Osteocyte (in vitro differentiated cells): ENCODE measurements around the gene TRAF3IP1. TPM values are rescaled to one million over a fixed set of nuclear protein-coding genes. Genes with fewer than 3 reads are reported as not detected.

Experiments
- DNase-seq: peaks from one replicate; pipeline ENCODE4 v3.0.0; 2021; ENCODE audit warnings: mixed read lengths; ENCODE audit not compliant: unreplicated experiment; ENCODE audit errors: extremely low spot score
- H3K27ac Mint-ChIP-seq: one replicate; pipeline ENCODE4 v1.8.0; 2021; ENCODE audit warnings: mild to moderate bottlenecking, mixed read lengths; ENCODE audit not compliant: unreplicated experiment
- H3K27me3 Mint-ChIP-seq: one replicate; pipeline ENCODE4 v1.8.0; 2021; ENCODE audit warnings: mixed read lengths; ENCODE audit not compliant: unreplicated experiment
- H3K36me3 Mint-ChIP-seq: one replicate; pipeline ENCODE4 v1.8.0; 2021; ENCODE audit warnings: mixed read lengths; ENCODE audit not compliant: unreplicated experiment
- H3K4me1 Mint-ChIP-seq: one replicate; pipeline ENCODE4 v1.8.0; 2021; ENCODE audit warnings: mixed read lengths; ENCODE audit not compliant: unreplicated experiment
- H3K4me3 Mint-ChIP-seq: one replicate; pipeline ENCODE4 v1.8.0; 2021; ENCODE audit warnings: mild to moderate bottlenecking, moderate library complexity, mixed read lengths; ENCODE audit not compliant: unreplicated experiment
- H3K9me3 Mint-ChIP-seq: one replicate; pipeline ENCODE4 v1.8.0; 2021; ENCODE audit warnings: mixed read lengths; ENCODE audit not compliant: unreplicated experiment
- total RNA-seq: library from RNA; stranded (reverse); gene quantifications from 2 replicates; pipeline ENCODE4 v1.2.1, GENCODE V29; 2021
- TF ChIP-seq, protein P1 (sequence below): fragments of 200-600 bp; sonication (generic); IDR thresholded peaks from 2 replicates; pipeline ENCODE4 v1.5.0; 2021; ENCODE audit warnings: antibody characterized with exemption, mild to moderate bottlenecking, moderate library complexity

The TRAF3IP1 gene
- total RNA-seq, 1 donor from 2014 or later: 19.4 TPM

GRCh38 chr2:238313289-238313990 is 6.9 kb upstream of the TRAF3IP1 start:
- H3K27me3 Mint-ChIP-seq: peaks cover 20% of the 10 kb centered on the region
- no peak overlapping the region for H3K27ac Mint-ChIP-seq
- no peak for DNase-seq
- TF ChIP-seq, protein P1, sequence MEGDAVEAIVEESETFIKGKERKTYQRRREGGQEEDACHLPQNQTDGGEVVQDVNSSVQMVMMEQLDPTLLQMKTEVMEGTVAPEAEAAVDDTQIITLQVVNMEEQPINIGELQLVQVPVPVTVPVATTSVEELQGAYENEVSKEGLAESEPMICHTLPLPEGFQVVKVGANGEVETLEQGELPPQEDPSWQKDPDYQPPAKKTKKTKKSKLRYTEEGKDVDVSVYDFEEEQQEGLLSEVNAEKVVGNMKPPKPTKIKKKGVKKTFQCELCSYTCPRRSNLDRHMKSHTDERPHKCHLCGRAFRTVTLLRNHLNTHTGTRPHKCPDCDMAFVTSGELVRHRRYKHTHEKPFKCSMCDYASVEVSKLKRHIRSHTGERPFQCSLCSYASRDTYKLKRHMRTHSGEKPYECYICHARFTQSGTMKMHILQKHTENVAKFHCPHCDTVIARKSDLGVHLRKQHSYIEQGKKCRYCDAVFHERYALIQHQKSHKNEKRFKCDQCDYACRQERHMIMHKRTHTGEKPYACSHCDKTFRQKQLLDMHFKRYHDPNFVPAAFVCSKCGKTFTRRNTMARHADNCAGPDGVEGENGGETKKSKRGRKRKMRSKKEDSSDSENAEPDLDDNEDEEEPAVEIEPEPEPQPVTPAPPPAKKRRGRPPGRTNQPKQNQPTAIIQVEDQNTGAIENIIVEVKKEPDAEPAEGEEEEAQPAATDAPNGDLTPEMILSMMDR: no peak
- no peaks in the 10 kb centered on the region for H3K36me3 Mint-ChIP-seq
- H3K9me3 Mint-ChIP-seq: no peaks in the 10 kb centered on the region
- no peak overlapping the region for H3K4me3 Mint-ChIP-seq
- H3K4me1 Mint-ChIP-seq: no peaks in the 10 kb centered on the region

DNA sequence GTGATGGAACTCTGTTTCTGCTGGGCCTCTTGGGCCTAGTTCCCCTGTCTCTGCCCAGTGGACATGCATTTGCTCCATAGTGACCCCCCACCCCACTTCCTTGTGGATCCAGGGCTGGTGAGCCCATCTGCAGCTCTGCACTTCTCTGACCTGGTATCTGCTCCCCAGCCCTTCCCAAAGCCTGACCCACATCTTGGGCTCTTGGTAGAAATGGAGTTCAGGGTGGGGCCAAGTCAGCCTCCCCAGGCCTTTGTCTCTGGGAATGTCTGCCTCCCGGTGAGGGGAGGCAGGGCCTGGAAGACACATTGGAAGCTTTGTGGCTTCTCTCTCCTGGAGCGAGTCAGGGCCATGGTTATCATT is 6.3 kb upstream of the TRAF3IP1 start:
- no peak overlapping the region for H3K4me3 Mint-ChIP-seq
- no peak for DNase-seq
- H3K27ac Mint-ChIP-seq: no peak overlapping the region
- peaks cover 20% of the 10 kb centered on the region for H3K27me3 Mint-ChIP-seq
- H3K9me3 Mint-ChIP-seq: no peaks in the 10 kb centered on the region
- no peaks in the 10 kb centered on the region for H3K36me3 Mint-ChIP-seq
- TF ChIP-seq, protein P1: no peak
- H3K4me1 Mint-ChIP-seq: no peaks in the 10 kb centered on the region

DNA sequence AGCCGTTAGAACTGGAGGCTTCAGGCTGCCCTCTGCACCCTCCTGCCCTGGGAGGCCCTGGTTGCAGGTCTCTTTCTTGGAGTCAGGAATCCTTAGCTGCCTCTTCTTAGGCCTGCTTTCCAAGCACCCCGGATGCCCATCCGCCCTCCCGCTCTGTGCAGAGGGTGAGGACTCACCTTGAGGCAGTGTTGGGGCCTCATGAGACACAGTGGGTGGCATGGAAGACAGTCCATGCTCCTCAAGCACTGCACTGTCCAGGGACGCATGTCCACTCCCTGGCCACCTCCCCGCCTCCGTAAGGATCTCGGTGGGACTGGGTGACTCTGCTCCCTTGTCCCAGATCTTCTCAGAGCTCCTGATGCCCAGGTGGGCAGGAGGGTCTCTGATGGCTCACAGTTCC is 5.7 kb upstream of the TRAF3IP1 start:
- Mint-ChIP-seq H3K9me3 (no peaks in the 10 kb centered on the region), H3K27ac (no peak overlapping the region), H3K27me3 (peaks cover 20% of the 10 kb centered on the region), H3K36me3 (no peaks in the 10 kb centered on the region), H3K4me1 (peaks cover under 1% of the 10 kb centered on the region), H3K4me3 (no peak overlapping the region)
- TF ChIP-seq, protein P1: no peak
- DNase-seq: no peak

- Mint-ChIP-seq H3K4me1 (peaks cover 5% of the 10 kb centered on the region), H3K36me3 (no peaks in the 10 kb centered on the region), H3K9me3 (no peaks in the 10 kb centered on the region), H3K4me3 (no peak overlapping the region), H3K27me3 (peaks cover 20% of the 10 kb centered on the region), H3K27ac (no peak overlapping the region)
- TF ChIP-seq, protein P1: no peak
- no peak for DNase-seq
Observed at GRCh38 chr2:238315031-238315595, 5.2 kb upstream of the TRAF3IP1 start.

DNA sequence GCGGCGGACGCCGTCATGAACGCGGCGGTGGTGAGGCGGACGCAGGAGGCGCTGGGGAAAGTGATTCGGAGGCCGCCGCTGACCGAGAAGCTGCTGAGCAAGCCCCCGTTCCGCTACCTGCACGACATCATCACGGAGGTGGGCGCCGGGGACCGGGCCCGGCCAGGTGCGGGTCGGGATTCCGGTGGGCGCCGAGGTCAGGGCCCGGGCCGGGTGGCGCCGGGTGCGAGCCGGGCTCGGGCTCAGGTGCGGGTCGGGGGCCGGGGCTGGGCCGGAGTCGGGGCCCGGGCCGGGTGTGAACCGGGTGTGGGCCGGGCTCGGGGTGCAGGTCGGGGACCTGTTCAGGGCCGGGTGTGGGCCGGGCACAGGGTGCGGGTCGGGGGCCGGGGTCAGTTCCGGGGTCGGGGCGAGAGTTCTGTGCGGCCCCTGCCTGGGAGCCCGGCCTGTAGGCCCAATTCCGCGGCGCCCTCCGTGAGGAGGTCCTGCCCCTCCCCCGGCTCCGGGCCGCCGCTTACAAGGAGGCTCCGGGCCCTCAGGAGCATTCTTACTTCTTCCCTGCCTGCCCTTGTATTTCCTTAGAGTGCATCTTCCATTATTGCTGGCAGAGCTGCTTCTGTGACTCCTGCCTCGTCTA is 447 bp downstream of the TRAF3IP1 start:
- DNase-seq: no peak
- H3K27ac Mint-ChIP-seq: peak overlapping the region; percentile 47
- peak overlapping the region; percentile 76 for H3K4me3 Mint-ChIP-seq
- TF ChIP-seq, protein P1: no peak
- peaks cover 10% of the 10 kb centered on the region for H3K27me3 Mint-ChIP-seq
- H3K4me1 Mint-ChIP-seq: peaks cover 17% of the 10 kb centered on the region
- peaks cover 9% of the 10 kb centered on the region for H3K36me3 Mint-ChIP-seq
- H3K9me3 Mint-ChIP-seq: no peaks in the 10 kb centered on the region
